SK-N-MC (cell line): ENCODE data around the gene ADCY5.

Experiments used
- DNase-seq: peaks from one replicate; pipeline ENCODE4 v3.0.0-alpha.2; 2011; ENCODE audit warnings: low read depth, low spot score
- H3K27ac ChIP-seq: fragments of 200-600 bp; sonication (generic); 2 replicates; pipeline ENCODE4 v1.5.1; 2016; ENCODE audit warnings: mixed run types
- H3K36me3 ChIP-seq: fragments of 200-600 bp; sonication (generic); 2 replicates; pipeline ENCODE4 v1.6.1; 2017; ENCODE audit warnings: antibody characterized with exemption, low read length, mixed read lengths; ENCODE audit not compliant: insufficient read depth
- H3K4me3 ChIP-seq: fragments of 200-600 bp; sonication (generic); 2 replicates; pipeline ENCODE4 v1.5.1; 2016
- H3K9ac ChIP-seq: fragments of 200-600 bp; sonication (generic); 2 replicates; pipeline ENCODE4 v1.8.0; 2017; ENCODE audit warnings: mixed run types, mixed read lengths; ENCODE audit not compliant: insufficient read length
- H3K9me3 ChIP-seq: fragments of 200-600 bp; sonication (generic); 2 replicates; pipeline ENCODE4 v1.6.1; 2017; ENCODE audit warnings: low read depth, mild to moderate bottlenecking, antibody characterized with exemption, low read length, moderate library complexity, mixed read lengths
- EZH2 ChIP-seq: fragments of 200-600 bp; sonication (generic); IDR thresholded peaks from one replicate; pipeline ENCODE4 v1.6.1; 2017; ENCODE audit warnings: antibody characterized with exemption
- FOXP2 ChIP-seq: optimal IDR thresholded peaks from 2 replicates; pipeline ENCODE3; 2011; ENCODE audit warnings: mild to moderate bottlenecking, moderate library complexity; ENCODE audit not compliant: insufficient read depth; ENCODE audit errors: extremely low read length, control extremely low read depth
- POLR2AphosphoS5 ChIP-seq: IDR thresholded peaks from 2 replicates; pipeline ENCODE4 v1.6.1; 2012; ENCODE audit warnings: mild to moderate bottlenecking, low read depth, low read length, borderline replicate concordance

ADCY5 gene

DNA sequence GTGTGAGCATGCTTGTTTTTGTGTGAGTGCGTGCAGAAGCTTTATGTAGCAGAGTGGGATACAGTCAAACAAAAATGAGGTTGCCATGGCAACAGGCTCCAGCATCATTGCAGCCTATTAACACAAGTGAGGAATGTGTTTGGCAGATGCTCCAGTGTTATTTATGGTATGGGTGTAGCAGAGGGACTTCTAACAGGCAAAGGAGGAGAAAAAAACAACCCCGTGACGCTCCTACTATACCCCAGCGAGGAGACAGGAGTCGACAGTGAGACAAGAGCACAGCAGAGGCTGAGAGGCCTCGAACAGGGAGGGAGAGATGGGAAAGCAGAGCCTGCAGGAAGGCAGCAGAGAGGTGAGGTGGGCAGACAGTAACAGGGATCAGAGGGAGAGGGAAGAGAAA is 4.9 kb downstream of the ADCY5 start:
- Histone ChIP-seq H3K9ac (no peak overlapping the region), H3K27ac (no peak overlapping the region), H3K36me3 (no peaks in the 10 kb centered on the region), H3K9me3 (no peaks in the 10 kb centered on the region), H3K4me3 (no peak overlapping the region)
- no peak for TF ChIP-seq EZH2
- TF ChIP-seq POLR2AphosphoS5, result no peak
- TF ChIP-seq FOXP2, result no peak
- DNase-seq, result no peak

DNA sequence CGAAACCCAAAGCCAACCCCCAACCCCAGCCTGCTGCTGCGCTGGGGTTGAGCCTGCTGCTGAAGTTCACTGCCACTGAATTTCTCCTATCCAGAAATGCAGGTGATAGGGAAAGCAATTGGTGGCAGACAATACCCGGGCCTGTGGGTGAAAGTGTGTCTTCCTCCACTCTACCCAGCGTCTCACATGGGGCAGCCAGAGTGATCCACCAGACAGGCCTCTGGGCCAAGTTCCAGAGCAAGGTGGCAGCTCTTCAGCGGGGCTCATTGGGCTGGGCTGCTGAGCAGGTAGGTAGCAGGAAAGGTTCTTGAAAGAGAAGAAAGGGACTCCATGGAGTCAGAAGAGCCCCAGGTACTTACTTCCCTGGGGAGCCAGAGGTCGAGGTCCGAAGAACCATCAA is 6.0 kb downstream of the ADCY5 start:
- H3K9me3 ChIP-seq, result no peaks in the 10 kb centered on the region
- no peak overlapping the region for H3K9ac ChIP-seq
- H3K4me3 ChIP-seq, result no peak overlapping the region
- no peak for TF ChIP-seq EZH2
- TF ChIP-seq FOXP2, result no peak
- TF ChIP-seq POLR2AphosphoS5, result no peak
- DNase-seq, result no peak
- no peak overlapping the region for H3K27ac ChIP-seq
- no peaks in the 10 kb centered on the region for H3K36me3 ChIP-seq

DNA sequence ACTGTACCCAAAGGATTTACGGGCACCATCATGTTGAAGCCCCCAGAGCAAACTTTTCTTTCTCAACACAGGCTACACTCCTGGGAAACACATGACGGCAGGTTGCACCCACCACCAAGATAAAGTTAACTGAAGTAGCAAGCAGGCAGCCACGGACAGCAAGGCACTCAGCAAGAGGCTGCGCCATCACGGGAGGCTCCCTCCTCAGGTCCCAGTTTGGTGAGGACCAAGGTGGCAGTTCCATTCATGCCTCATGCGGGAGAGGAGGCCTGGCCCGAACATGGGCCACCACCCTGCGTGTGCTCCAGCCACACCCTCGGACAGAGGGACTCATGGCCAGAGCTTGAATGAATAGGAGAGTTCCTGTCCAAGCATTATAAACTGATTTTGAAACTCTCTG is 6.8 kb downstream of the ADCY5 start:
- Histone ChIP-seq H3K9ac (no peak overlapping the region), H3K36me3 (no peaks in the 10 kb centered on the region), H3K27ac (no peak overlapping the region), H3K4me3 (no peak overlapping the region), H3K9me3 (no peaks in the 10 kb centered on the region)
- no peak for DNase-seq
- TF ChIP-seq FOXP2, result no peak
- no peak for TF ChIP-seq EZH2
- no peak for TF ChIP-seq POLR2AphosphoS5

DNA sequence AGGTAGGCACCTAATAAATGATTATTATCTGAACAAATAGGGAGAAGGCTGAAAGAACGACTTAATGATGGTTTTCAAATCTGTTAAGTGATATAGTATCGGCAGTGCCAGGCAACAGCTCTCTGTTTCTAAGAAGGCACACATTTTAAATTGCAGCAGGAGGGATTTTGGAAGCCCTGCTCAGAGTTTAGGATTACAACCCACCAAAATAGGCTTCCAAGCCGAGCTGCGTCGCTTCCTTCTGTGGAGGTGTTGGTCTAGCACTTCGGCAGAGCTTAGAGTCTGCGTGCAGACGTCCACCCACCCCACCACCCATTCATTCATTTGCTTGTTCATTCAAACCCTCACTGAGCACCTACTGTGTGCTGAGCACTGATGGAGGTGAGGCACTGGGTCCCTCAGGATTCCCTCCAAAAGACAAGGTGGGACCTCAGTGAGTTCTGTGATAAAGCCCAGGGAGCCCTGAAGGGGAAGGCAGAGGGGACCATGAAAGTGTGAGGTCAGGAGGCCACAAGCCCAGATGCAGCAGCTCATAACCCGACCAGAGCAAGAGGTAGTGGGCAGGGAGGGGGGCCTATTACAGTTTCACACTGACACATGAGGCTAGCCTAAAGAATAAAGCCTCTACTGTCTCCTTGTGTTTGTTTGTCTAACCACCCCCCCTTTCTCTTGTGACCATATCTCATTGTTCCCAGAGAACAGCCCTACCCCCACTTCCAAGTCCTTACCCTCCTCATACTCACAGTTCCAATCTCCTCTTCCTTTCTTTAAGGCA is 8.9 kb downstream of the ADCY5 start:
- Histone ChIP-seq H3K9me3 (no peaks in the 10 kb centered on the region), H3K4me3 (no peak overlapping the region), H3K27ac (no peak overlapping the region), H3K9ac (no peak overlapping the region), H3K36me3 (no peaks in the 10 kb centered on the region)
- no peak for DNase-seq
- TF ChIP-seq EZH2, result no peak
- TF ChIP-seq POLR2AphosphoS5, result no peak
- no peak for TF ChIP-seq FOXP2

DNA sequence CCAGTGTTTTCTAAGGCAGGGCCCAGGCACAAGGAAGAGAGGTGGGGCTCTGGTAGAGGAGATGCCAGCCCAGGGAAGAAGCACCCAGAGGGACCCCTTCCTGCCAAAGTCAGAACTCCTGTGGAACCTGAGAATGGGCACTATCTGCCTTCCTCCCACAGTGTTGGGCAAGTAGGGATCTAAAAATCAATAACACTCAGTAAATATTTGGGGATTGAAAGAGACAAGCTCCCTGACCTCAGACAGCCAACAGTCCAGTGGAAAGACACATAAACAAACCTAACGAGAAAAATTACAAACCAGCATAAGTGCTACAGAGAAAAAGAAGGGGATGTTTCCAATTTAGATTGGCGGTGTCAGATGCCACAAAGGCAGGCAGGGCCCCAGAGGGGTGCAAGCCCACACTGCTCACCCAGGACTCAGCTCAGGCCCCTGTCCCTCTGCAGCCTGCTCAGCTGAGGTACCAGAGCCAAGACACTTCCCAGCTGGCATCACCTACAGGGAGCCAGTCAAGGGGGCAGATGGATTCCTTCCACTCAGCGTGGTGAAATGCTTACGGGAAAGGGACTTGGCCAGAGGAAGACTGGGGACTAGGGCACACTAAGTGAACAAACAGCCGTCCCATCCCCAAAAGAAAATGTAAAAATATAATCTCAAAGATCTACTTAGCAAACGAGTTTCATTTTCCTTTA is 15.9 kb downstream of the ADCY5 start:
- no peaks in the 10 kb centered on the region for H3K36me3 ChIP-seq
- no peak overlapping the region for H3K4me3 ChIP-seq
- H3K9me3 ChIP-seq, result no peaks in the 10 kb centered on the region
- no peak overlapping the region for H3K27ac ChIP-seq
- TF ChIP-seq POLR2AphosphoS5 (no peak), EZH2 (no peak), FOXP2 (no peak)
- no peak overlapping the region for H3K9ac ChIP-seq
- DNase-seq, result no peak

DNA sequence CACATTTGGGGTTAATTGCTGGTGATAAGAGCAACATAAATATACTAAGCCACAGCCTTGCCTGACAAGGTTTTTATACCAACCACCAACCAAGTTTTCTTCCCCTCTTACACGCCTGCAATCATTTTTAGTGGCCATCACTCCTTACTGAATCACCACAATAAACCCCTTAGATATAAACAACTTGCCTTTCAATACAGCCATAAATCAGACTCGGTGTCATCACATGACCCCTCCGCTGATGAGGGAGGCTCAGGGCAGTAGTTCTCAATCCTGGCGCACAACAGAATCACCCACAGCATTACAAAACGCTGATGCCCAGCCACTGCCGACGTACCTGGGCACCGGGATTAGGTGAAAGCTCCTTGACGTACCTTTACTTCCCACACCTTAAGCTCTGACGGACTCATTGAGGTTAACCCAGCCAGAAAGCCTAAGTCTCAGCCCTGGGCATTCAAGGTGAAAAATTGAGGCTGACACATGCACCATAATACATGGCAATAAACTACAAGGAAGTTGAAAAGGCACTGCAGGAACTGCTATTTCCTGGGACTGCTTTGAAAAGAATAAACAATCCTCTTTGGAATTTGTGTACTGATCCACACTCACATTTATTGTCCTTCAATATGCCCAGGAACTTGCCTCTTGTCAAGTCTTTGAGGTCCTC is 17.1 kb downstream of the ADCY5 start:
- TF ChIP-seq EZH2, result no peak
- TF ChIP-seq FOXP2, result no peak
- TF ChIP-seq POLR2AphosphoS5, result no peak
- Histone ChIP-seq H3K36me3 (no peaks in the 10 kb centered on the region), H3K9me3 (no peaks in the 10 kb centered on the region), H3K4me3 (no peak overlapping the region), H3K9ac (no peak overlapping the region), H3K27ac (no peak overlapping the region)
- no peak for DNase-seq

DNA sequence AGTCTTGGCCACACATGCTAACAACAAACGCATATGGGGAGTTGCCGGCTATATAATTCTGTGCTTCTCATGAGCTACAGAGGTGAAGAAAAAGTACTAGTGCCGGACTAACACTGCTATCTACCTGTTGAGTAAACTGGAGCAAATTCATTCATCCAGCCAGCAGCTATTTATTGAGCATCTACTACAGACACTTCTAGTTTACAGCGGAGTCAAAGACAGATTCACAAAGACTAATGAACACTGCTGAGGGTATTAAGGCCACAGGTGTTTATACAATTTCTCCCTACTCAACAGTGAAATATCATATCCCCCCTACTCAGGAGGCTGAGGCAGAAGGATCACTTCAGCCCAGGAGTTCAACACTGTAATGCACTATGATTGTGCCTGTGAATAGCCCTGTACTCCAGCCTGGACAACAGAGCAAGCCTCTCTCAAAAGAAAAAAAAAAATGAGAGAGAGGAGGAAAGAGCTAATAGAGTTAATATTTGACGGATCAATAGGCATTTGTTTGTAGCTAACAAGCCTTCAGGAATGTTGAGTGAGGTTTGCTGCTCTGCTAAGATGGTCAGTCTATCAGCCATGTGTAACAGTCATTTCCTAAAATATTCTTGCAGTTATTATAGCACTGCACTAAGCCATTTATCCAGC is 17.8 kb downstream of the ADCY5 start:
- no peak overlapping the region for H3K27ac ChIP-seq
- H3K9me3 ChIP-seq, result no peaks in the 10 kb centered on the region
- TF ChIP-seq EZH2, result no peak
- TF ChIP-seq POLR2AphosphoS5, result no peak
- TF ChIP-seq FOXP2, result no peak
- H3K9ac ChIP-seq, result no peak overlapping the region
- no peaks in the 10 kb centered on the region for H3K36me3 ChIP-seq
- DNase-seq, result no peak
- H3K4me3 ChIP-seq, result no peak overlapping the region

DNA sequence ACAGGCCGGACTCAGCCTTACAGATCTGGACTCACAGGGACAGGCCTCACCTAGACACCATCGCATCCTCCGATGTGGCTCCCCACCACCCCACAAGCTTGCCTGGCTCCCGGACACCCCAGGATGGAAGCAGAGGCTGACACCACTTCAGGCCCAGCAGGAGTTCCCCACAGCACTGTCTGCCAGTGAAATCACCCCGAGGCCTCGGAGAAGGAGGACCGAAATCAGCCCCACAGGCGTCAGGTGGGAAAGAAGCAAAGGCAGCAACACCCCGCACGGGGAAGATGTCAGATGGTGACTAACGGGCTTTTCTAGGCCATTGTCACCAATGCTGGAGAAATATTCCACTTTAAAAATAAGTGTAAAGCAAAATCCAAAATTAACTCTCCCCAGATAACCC is 18.6 kb downstream of the ADCY5 start:
- H3K4me3 ChIP-seq, result no peak overlapping the region

More for the DNA sequence above, 18.6 kb downstream of the ADCY5 start:
- no peak overlapping the region for H3K27ac ChIP-seq
- H3K36me3 ChIP-seq, result no peaks in the 10 kb centered on the region
- no peak overlapping the region for H3K9ac ChIP-seq
- no peak for DNase-seq
- no peak for TF ChIP-seq POLR2AphosphoS5
- TF ChIP-seq FOXP2, result no peak
- TF ChIP-seq EZH2, result no peak
- no peaks in the 10 kb centered on the region for H3K9me3 ChIP-seq
